ENCODE data around the gene ACLY. TPM values are rescaled to one million over a fixed set of nuclear protein-coding genes. Genes with fewer than 3 reads are reported as not detected.

The ACLY gene
- total RNA-seq, 1 donor from 2014 or later: 422 TPM

DNA sequence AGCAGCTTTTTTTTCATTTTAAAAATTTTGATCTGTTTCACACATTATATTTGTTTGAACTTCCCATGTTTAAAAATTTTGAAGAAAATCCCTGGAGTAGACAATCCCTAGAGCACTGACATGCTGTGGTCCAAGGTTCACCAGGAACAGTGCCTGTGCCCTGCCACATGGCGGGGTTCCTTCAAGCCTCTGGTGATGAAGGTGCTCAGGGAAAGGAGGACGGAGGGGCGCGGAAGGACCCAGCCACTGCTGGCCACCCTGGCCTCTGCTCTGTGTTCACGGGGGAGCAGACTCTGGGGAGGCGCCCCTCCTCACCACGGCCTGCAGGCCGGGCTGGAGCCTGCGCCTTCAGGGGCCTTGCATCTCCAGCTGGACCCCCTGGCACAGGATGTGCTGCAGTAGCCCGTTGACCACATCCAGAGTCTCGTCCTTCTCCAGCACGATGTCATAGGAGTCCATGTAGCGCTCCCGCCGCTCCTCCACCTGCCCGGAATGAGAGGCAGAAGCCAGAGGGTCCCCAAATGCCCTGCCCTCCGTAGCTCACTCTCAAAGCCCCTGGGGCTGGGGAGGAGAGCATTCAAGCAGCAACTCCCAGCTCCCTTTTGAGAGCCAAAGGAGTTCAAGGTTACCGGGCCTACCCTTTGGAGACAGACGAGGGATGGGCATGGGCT lies 93.4 kb downstream of the ACLY start:
- Mint-ChIP-seq H3K4me3 (no peak overlapping the region), H3K4me1 (peaks cover 24% of the 10 kb centered on the region), H3K9me3 (no peaks in the 10 kb centered on the region), H3K36me3 (ENCODE audit: low read depth) (peaks cover 5% of the 10 kb centered on the region), H3K27ac (ENCODE audit: unreplicated experiment) (no peak overlapping the region), H3K27me3 (ENCODE audit: low read depth) (no peaks in the 10 kb centered on the region)
- DNase-seq (ENCODE audit: low read depth, low spot score): no peak
- TF ChIP-seq, protein P1, sequence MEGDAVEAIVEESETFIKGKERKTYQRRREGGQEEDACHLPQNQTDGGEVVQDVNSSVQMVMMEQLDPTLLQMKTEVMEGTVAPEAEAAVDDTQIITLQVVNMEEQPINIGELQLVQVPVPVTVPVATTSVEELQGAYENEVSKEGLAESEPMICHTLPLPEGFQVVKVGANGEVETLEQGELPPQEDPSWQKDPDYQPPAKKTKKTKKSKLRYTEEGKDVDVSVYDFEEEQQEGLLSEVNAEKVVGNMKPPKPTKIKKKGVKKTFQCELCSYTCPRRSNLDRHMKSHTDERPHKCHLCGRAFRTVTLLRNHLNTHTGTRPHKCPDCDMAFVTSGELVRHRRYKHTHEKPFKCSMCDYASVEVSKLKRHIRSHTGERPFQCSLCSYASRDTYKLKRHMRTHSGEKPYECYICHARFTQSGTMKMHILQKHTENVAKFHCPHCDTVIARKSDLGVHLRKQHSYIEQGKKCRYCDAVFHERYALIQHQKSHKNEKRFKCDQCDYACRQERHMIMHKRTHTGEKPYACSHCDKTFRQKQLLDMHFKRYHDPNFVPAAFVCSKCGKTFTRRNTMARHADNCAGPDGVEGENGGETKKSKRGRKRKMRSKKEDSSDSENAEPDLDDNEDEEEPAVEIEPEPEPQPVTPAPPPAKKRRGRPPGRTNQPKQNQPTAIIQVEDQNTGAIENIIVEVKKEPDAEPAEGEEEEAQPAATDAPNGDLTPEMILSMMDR (conservative IDR thresholded peaks at IDR 0.05): no peak

DNA sequence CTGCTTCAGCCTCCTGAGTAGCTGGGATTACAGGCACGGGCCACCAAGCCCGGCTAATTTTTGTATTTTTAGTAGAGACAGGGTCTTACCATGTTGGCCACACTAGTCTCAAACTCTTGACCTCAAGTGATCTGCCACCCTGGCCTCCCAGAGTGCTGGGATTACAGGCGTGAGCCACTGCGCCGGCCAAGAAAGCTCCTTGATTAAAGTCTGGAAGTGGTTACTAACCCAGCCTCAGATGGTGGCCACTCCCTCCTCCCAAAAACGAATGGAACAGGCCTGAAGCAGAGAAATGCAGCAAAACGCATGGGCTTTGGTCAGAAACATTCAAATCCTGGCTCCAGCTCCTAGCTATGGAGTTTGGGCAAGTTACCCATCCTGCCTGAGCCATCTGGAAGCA lies 94.7 kb downstream of the ACLY start:
- TF ChIP-seq, protein P1 (conservative IDR thresholded peaks at IDR 0.05): no peak
- Mint-ChIP-seq H3K4me1 (peaks cover 24% of the 10 kb centered on the region), H3K4me3 (peak overlapping the region; percentile 31), H3K27me3 (ENCODE audit: low read depth) (no peaks in the 10 kb centered on the region), H3K36me3 (ENCODE audit: low read depth) (no peaks in the 10 kb centered on the region), H3K9me3 (no peaks in the 10 kb centered on the region), H3K27ac (ENCODE audit: unreplicated experiment) (peak overlapping the region; percentile 43)
- DNase-seq (ENCODE audit: low read depth, low spot score): no peak

DNA sequence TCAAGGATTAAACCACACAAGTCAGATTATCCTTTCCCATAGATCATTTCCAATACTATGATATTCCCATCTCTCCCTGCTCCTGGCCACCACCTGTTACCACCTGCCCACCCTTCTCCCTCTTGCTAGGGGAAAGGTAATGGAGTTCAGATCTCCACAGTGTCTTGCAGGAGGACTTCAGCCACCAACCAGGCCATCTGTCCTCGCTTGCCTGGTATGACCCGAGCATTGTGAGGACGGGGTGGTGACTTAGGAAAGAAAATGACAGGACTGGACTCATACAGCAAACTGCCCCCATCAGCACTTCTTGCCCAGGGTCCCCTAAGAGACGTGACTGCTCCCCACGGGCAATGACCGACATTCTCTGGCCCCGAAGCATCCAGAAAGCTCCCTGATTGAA lies 95.2 kb downstream of the ACLY start:
- TF ChIP-seq, protein P1 (conservative IDR thresholded peaks at IDR 0.05): no peak
- H3K9me3 Mint-ChIP-seq: no peaks in the 10 kb centered on the region
- peak overlapping the region; percentile 34 for H3K4me3 Mint-ChIP-seq
- peak overlapping the region; percentile 43 for H3K27ac Mint-ChIP-seq (ENCODE audit: unreplicated experiment)
- no peaks in the 10 kb centered on the region for H3K27me3 Mint-ChIP-seq (ENCODE audit: low read depth)
- no peaks in the 10 kb centered on the region for H3K36me3 Mint-ChIP-seq (ENCODE audit: low read depth)
- no peak for DNase-seq (ENCODE audit: low read depth, low spot score)
- peaks cover 24% of the 10 kb centered on the region for H3K4me1 Mint-ChIP-seq

DNA sequence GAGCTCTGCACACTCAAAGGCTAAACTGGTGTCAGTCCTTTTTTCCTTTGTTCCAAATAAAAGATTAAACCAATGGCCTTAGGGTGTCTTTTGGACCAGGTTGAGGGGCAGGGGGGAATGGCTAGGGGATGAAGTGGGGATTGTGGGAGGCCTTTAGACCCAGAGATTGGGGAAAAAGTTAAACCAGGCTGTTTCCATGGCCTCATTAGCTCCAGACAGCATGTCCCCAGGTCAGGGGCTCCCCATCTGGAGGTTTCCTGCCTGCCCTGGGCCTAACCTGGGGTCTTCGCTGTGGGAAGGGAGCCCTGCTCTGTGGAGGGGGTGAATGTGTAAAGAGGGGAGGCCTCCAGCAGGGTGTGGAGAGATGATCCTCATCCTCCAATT lies 95.6 kb downstream of the ACLY start:
- Mint-ChIP-seq H3K4me1 (peaks cover 24% of the 10 kb centered on the region), H3K36me3 (ENCODE audit: low read depth) (peaks cover 4% of the 10 kb centered on the region), H3K27me3 (ENCODE audit: low read depth) (no peaks in the 10 kb centered on the region), H3K27ac (ENCODE audit: unreplicated experiment) (no peak overlapping the region), H3K4me3 (no peak overlapping the region), H3K9me3 (no peaks in the 10 kb centered on the region)
- TF ChIP-seq, protein P1 (conservative IDR thresholded peaks at IDR 0.05): no peak
- DNase-seq (ENCODE audit: low read depth, low spot score): no peak

DNA sequence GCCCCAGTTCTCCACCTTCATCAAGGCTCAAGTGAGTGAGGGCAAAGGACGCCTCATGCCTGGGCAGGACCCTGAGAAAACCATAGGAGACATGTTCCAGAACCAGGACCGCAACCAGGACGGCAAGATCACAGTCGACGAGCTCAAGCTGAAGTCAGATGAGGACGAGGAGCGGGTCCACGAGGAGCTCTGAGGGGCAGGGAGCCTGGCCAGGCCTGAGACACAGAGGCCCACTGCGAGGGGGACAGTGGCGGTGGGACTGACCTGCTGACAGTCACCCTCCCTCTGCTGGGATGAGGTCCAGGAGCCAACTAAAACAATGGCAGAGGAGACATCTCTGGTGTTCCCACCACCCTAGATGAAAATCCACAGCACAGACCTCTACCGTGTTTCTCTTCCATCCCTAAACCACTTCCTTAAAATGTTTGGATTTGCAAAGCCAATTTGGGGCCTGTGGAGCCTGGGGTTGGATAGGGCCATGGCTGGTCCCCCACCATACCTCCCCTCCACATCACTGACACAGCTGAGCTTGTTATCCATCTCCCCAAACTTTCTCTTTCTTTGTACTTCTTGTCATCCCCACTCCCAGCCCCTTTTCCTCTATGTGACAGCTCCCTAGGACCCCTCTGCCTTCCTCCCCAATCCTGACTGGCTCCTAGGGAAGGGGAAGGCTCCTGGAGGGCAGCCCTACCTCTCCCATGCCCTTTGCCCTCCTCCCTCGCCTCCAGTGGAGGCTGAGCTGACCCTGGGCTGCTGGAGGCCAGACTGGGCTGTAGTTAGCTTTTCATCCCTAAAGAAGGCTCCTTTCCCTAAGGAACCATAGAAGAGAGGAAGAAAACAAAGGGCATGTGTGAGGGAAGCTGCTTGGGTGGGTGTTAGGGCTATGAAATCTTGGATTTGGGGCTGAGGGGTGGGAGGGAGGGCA lies 96.3 kb downstream of the ACLY start:
- Mint-ChIP-seq H3K36me3 (ENCODE audit: low read depth) (peaks cover 4% of the 10 kb centered on the region), H3K27ac (ENCODE audit: unreplicated experiment) (peak overlapping the region; percentile 86), H3K9me3 (no peaks in the 10 kb centered on the region), H3K4me1 (peaks cover 24% of the 10 kb centered on the region), H3K27me3 (ENCODE audit: low read depth) (no peaks in the 10 kb centered on the region), H3K4me3 (peak overlapping the region; percentile 66)
- TF ChIP-seq, protein P1 (conservative IDR thresholded peaks at IDR 0.05): no peak
- DNase-seq (ENCODE audit: low read depth, low spot score): no peak

Measured in neural crest cell (in vitro differentiated cells).